ENCODE data around the gene CYBA. TPM values are rescaled to one million over a fixed set of nuclear protein-coding genes. Genes with fewer than 3 reads are reported as not detected.

The CYBA gene
- polyA plus RNA-seq, 1 donor from 2014 or later = 6.3 TPM

- Histone ChIP-seq H3K4me3 (ENCODE audit: low read length) (no peak overlapping the region), H3K27ac (ENCODE audit: low read length) (no peak overlapping the region), H3K79me2 (replicated peaks; ENCODE audit: insufficient read depth, low read length) (no peaks in the 10 kb centered on the region), H3K27me3 (ENCODE audit: insufficient read depth, low read depth, low read length) (peaks cover 31% of the 10 kb centered on the region), H3K9ac (ENCODE audit: low read length) (no peak overlapping the region), H3F3A (ENCODE audit: insufficient read depth, low read length, poor library complexity, severe bottlenecking) (no peaks in the 10 kb centered on the region), H3K36me3 (ENCODE audit: insufficient read depth, low read length) (no peaks in the 10 kb centered on the region), H3K9me2 (ENCODE audit: insufficient read depth, low read length) (no peaks in the 10 kb centered on the region), H2AFZ (ENCODE audit: low read depth, low read length) (no peak overlapping the region), H3K4me2 (ENCODE audit: low read length) (no peak overlapping the region), H4K20me1 (ENCODE audit: insufficient read depth) (no peaks in the 10 kb centered on the region), H3K9me3 (ENCODE audit: low read length) (no peaks in the 10 kb centered on the region)
- TF ChIP-seq SMC3 (conservative IDR thresholded peaks at IDR 0.05; ENCODE audit: poor library complexity) (no peak), TAF1 (IDR thresholded peaks at IDR 0.05; ENCODE audit: low read depth) (no peak), EP300 (conservative IDR thresholded peaks at IDR 0.05; ENCODE audit: poor library complexity, severe bottlenecking) (no peak), CTCF (IDR thresholded peaks at IDR 0.05; ENCODE audit: poor library complexity, severe bottlenecking) (no peak), EZH2 (IDR thresholded peaks at IDR 0.05; ENCODE audit: borderline replicate concordance, insufficient read depth, low read length, poor library complexity, severe bottlenecking) (no peak), REST (IDR thresholded peaks at IDR 0.05; ENCODE audit: borderline replicate concordance) (no peak), MXI1 (conservative IDR thresholded peaks at IDR 0.05; ENCODE audit: poor library complexity, severe bottlenecking) (no peak), RAD21 (conservative IDR thresholded peaks at IDR 0.05) (no peak)
Observed at GRCh38 chr16:88690341-88691128, 39.7 kb upstream of the CYBA start.

GRCh38 chr16:88688013-88688778 is 37.3 kb upstream of the CYBA start:
- H3K27me3 ChIP-seq (ENCODE audit: insufficient read depth, low read depth, low read length) = peaks cover 45% of the 10 kb centered on the region
- H3K4me3 ChIP-seq (ENCODE audit: low read length) = no peak overlapping the region
- no peak overlapping the region for H3K9ac ChIP-seq (ENCODE audit: low read length)
- H3K9me3 ChIP-seq (ENCODE audit: low read length) = no peaks in the 10 kb centered on the region
- H3K27ac ChIP-seq (ENCODE audit: low read length) = no peak overlapping the region
- H2AFZ ChIP-seq (ENCODE audit: low read depth, low read length) = no peak overlapping the region
- H3F3A ChIP-seq (ENCODE audit: insufficient read depth, low read length, poor library complexity, severe bottlenecking) = no peaks in the 10 kb centered on the region
- H3K79me2 ChIP-seq (replicated peaks; ENCODE audit: insufficient read depth, low read length) = no peaks in the 10 kb centered on the region
- no peak for TF ChIP-seq TAF1 (IDR thresholded peaks at IDR 0.05; ENCODE audit: low read depth)
- TF ChIP-seq REST (IDR thresholded peaks at IDR 0.05; ENCODE audit: borderline replicate concordance) = no peak
- TF ChIP-seq CTCF (IDR thresholded peaks at IDR 0.05; ENCODE audit: poor library complexity, severe bottlenecking) = no peak
- TF ChIP-seq SMC3 (conservative IDR thresholded peaks at IDR 0.05; ENCODE audit: poor library complexity) = no peak
- TF ChIP-seq EZH2 (IDR thresholded peaks at IDR 0.05; ENCODE audit: borderline replicate concordance, insufficient read depth, low read length, poor library complexity, severe bottlenecking) = no peak
- no peak for TF ChIP-seq RAD21 (conservative IDR thresholded peaks at IDR 0.05)
- no peak for TF ChIP-seq MXI1 (conservative IDR thresholded peaks at IDR 0.05; ENCODE audit: poor library complexity, severe bottlenecking)
- no peak for TF ChIP-seq POLR2AphosphoS5 (IDR thresholded peaks at IDR 0.05)
- no peak for TF ChIP-seq EP300 (conservative IDR thresholded peaks at IDR 0.05; ENCODE audit: poor library complexity, severe bottlenecking)
- no peaks in the 10 kb centered on the region for H4K20me1 ChIP-seq (ENCODE audit: insufficient read depth)
- H3K36me3 ChIP-seq (ENCODE audit: insufficient read depth, low read length) = no peaks in the 10 kb centered on the region
- no peaks in the 10 kb centered on the region for H3K9me2 ChIP-seq (ENCODE audit: insufficient read depth, low read length)
- H3K4me2 ChIP-seq (ENCODE audit: low read length) = no peak overlapping the region
